GM19043 (cell line): ENCODE results near the gene FLG2.
"Not testable (repeated sequence)": the region's sequence is repeated elsewhere in the genome, so short reads cannot be mapped to it uniquely, and the experiment has no call there.

Experiments used
- ATAC-seq: cut with Tn5 transposase; IDR thresholded peaks from one replicate; pipeline ENCODE4 v1.9.1; 2021; ENCODE audit warnings: low read depth; ENCODE audit not compliant: unreplicated experiment

FLG2 gene

GRCh38 chr1:152313970-152314369, 45.8 kb downstream of the FLG2 start:
- ATAC-seq = no peak

- ATAC-seq = no peak
Measured at GRCh38 chr1:152313319-152313801, 46.4 kb downstream of the FLG2 start.

DNA sequence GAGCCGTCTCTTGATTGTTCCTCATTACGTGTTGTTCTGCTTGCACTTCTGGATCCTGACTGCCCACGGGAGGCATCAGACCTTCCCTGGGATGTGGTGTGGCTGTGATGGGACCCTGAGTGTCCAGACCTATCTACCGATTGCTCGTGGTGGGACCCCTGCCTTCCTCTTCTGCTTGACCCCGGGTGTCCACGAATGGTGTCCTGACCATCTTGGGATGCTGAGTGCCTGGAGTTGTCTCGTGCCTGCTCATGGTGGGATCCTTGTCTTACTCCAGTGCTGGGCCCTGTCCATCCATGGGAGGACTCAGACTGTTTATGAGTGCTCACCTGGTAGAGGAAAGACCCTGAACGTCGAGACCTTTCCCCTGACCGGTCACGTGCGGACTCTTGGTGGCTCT, 47.6 kb downstream of the FLG2 start:
- not testable (repeated sequence) for ATAC-seq

- ATAC-seq = no peak
Measured at GRCh38 chr1:152309955-152310354, 49.9 kb downstream of the FLG2 start.

DNA sequence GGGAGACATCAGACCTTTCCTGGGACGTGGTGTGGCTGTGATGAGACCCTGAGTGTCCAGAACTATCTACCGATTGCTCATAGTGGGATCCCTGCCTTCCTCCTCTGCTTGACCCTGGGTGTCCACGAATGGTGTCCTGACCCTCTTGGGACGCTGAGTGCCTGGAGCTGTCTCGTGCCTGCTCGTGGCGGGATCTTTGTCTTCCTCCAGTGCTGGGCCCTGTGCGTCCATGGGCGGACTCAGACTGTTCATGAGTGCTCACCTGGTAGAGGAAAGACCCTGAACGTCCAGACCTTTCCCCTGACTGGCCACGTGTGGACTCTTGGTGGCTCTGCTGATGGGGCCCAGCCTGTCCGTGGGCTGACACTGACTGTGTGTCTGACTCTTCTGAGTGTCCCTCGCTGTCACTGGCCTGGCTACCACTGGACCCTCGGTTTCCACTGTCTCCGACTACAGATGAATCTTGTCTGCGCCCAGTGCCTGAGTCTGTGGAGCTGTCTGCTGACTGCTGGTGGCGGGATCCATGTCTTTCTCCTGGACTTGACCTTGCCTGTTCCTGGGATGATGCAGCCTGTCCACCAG, 50.4 kb downstream of the FLG2 start:
- ATAC-seq = not testable (repeated sequence)

DNA sequence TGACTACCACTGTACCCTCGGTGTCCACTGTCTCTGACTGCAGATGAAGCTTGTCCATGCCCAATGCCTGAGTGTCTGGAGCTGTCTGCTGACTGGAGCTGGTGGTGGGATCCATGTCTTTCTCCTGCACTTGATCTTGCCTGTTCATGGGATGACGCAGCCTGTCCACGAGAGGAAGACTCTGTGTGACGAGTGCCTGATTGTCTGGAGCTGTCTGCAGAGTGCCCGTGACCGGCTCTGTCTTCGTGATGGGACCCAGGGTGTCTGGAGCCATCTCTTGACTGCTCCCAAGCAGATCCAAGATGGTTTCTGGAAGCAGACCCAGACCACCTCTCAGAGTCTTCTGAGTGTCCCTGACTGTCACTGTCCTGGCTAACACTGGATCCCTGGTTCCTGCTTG, 51.0 kb downstream of the FLG2 start:
- not testable (repeated sequence) for ATAC-seq

- ATAC-seq = not testable (repeated sequence)
Measured at GRCh38 chr1:152307970-152308369, 51.8 kb downstream of the FLG2 start.

DNA sequence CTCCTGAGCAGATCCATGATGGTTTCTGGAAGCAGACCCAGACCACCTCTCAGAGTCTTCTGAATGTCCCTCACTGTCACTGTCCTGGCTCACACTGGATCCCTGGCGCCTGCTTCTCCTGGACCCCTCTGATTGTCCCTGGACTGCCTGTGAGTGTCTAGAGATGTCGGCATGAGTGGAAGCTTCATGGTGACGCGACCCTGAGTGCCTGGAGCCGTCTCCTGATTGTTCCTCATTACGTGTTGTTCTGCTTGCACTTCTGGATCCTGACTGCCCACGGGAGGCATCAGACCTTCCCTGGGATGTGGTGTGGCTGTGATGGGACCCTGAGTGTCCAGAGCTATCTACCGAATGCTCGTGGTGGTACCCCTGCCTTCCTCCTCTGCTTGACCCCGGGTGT, 53.7 kb downstream of the FLG2 start:
- ATAC-seq = not testable (repeated sequence)

- ATAC-seq = not testable (repeated sequence)
Measured at GRCh38 chr1:152304773-152305172, 55.0 kb downstream of the FLG2 start.

DNA sequence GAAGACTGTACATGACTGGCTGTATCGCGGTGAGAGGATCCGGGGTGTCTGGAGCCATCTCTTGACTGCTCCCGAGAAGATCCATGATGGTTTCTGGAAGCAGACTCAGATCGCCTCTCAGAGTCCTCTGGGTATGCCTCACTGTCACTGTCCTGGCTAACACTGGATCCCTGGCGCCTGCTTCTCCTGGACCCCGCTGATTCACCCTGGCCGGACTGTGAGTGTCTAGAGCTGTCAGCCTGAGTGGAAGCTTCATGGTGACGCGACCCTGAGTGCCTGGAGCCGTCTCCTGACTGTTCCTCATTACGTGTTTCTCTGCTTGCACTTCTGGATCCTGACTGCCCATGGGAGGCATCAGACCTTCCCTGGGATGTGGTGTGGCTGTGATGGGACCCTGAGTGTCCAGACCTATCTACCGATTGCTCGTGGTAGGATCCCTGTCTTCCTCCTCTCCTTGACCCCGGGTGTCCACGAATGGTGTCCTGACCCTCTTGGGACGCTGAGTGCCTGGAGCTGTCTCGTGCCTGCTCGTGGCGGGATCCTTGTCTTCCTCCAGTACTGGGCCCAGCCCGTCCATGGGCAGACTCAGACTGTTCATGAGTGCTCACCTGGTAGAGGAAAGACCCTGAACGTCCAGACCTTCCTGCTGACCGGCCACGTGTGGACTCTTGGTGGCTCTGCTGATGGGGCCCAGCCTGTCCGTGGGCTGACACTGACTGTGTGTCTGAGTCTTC, 56.5 kb downstream of the FLG2 start:
- ATAC-seq = not testable (repeated sequence)
